ENCODE measurements around the gene F8.
"Not testable (repeated sequence)": the region's sequence is repeated elsewhere in the genome, so short reads cannot be mapped to it uniquely, and the experiment has no call there.

F8 gene

DNA sequence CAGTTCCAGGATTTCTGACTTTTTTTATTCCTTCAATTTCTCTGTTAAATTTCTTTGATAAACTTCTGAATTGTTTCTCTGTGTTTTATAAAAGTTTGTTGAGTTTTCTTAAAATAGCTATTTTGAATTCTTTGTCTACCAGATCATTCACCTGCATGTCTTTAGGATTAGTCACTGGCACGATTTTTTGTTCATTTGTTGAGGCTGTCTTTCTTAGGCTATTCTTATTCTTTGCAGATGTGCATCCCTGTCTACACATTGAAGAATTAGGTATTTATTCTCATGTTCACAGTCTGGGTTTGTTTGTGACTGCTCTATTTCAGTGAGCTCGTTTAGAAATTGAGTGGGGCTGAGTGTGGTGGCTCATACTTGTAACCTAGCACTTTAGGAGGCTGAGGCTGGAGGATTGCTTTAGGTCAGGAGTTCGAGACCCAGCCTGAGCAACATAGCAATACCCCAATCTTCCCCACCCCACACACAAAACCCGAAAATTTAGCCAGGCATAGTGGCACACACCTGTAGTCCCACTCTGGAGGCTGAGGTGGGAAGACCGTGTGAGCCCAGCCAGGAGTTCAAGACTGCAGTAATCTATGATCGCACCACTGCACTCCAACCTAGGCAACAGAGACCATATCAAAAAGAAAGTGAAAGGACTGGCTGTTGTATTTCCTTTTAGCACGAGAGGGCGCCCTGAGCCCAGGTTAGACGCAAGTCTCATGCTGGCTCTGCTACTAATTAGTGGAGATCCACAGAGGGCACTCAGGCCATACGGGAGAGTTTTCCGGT lies 42.0 kb downstream of the F8 start:
- peak; percentile 72 for FAIRE-seq

DNA sequence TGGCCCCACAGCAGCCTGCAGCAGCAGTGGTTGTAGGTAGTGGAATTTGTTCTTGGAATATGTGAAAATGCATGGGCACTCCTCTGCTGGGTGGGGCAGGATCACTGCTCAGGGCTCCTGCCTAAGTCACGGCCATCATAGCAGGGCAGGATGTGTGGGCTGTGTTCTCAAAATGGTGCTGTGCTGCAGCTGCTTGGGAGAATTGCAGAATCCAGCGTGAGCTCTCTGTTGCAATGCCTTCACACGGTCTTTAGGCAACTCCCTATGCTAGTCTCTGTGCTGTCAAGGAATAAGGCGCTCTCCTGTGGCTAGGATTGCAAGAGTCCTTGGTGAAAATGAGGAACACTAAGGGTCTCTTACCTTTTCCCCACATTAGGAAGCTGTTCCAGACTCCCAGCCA lies 42.9 kb downstream of the F8 start:
- no peak for FAIRE-seq

DNA sequence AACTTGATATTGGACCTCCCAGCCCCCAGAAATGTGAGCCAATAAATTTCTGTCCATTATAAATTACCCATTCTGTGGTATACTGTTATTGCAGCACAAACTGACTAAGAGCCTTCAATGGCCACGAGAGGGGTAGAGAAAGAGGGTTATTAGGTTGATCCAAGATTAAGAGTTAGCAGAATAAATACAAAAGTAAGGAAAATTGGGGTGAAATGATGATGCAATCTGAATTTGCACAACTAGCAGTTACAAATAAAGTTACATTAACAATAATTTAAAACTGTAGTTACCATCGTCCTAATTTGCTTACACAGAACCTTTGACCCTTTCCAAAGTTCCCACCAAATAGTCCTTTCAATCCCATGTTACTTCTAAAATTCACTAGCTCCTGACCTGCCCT lies 54.2 kb downstream of the F8 start:
- FAIRE-seq = no peak

DNA sequence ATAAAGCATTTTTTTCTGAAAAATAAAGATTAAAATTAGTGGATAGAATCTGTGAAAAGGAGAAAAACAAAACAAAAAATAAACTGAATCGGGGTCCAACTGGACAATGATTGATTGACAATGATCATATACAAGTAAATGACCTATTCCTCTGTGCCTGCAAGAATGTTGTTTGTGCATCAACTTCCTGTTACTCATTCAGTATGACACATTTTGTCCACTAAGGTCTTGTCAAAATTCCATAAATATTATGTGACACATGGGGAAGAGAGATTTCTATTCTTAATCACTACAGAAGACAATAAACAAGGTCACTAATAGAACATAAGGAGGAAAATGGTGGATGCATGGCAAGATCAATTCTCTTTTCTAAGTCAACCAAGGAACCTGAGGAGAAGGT lies 54.9 kb downstream of the F8 start:
- no peak for FAIRE-seq

DNA sequence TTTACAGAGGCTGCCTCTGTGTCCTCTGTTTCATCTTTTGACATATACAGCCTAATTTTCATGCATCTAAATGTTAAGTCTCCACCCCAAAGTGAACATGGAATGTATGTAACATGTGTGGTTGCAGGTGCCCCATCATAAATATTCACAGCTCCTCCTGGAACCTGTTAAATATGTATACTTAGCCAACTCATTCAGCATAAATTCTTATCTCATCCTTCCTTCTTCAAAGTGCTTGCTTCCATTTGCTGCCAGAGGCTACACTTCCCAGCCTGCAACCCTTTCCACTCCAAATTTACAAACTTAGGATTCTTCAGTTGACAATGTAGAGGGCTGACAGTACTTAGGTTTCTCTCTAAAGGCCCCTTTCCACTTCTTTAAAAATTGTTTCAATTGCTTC lies 60.6 kb downstream of the F8 start:
- FAIRE-seq = no peak

DNA sequence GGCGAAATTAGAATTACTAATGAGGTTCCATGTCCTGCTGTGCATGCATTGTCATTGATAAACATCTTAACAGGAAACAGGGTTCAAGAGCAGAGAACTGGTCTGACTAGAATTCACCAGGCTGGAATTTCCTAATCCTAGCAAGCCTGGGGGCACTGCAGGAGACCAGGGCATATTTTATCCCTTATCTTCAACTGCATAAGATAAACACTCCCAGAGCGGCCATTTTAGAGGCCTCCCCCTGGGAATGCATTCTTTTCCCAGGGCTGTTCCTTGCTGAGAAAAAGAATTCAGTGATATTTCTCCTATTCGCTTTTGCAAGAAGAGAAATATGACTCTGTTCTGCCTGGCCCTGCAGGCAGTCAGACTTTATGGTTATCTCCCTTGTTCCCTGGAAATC lies 66.7 kb downstream of the F8 start:
- not testable (repeated sequence) for FAIRE-seq

DNA sequence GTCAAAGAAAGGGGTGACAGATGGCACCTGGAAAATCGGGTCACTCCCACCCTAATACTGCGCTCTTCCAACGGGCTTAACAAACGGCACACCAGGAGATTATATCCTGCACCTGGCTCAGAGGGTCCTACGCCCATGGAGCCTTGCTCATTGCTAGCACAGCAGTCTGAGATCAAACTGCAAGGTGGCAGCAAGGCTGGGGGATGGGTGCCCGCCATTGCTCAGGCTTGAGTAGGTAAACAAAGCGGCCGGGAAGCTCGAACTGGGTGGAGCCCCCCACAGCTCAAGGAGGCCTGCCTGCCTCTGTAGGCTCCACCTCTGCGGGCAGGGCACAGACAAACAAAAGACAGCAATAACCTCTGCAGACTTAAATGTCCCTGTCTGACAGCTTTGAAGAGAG lies 83.3 kb downstream of the F8 start:
- not testable (repeated sequence) for FAIRE-seq

DNA sequence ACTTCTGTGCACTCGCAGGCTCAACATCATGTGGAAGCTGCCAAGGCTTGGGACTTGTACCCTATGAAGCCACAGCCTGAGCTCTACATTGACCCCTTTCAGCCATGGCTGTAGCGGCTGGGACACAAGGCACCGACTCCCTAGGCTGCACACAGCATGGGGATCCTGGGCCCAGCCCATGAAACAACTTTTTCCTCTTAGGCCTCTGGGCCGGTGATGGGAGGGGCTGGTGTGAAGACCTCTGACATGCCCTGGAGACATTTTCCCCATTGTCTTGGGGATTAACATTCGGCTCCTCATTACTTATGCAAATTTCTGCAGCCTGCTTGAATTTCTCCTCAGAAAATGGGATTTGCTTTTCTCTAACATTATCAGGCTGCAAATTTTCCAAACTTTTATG lies 97.8 kb downstream of the F8 start:
- FAIRE-seq = not testable (repeated sequence)

DNA sequence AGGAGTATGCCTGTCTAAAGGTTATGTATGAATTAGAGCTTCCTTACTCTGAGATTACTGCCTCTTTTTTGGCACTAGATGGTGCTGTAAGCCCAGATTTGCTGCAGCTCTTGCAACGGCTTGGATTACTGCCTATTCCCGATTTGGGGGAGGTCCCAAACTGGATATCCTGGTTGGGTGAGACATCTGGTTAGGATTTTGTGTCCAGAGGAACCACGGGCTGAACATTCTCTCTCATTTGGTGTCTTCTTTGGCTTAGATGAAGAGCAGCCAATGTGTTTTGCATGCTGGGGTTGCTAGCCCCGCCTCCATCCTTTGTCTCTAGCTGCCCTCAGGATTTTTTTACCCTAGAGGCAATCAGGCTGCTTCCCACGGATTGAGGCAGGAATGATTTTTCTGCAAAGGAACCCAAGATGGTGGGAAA lies 104.5 kb downstream of the F8 start:
- peak; percentile 79 for FAIRE-seq

DNA sequence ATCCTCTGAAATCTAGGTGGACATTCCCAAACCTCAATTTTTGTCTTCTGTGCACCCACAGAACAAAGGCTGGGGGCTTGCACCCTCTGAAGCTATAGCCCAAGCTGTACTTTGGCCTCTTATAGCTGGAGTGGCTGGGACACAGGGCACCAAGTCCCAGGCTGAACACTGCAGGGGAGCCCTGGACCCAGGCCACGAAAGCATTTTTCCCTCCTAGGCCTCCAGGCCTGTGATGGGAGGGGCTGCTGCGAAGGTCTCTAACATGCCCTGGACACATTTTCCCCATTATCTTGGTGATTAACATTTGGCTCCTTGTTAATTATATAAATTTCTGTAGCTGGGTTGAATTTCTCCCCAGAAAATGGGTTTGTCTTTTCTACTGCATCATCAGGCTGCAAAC lies 108.5 kb downstream of the F8 start:
- FAIRE-seq = no peak

DNA sequence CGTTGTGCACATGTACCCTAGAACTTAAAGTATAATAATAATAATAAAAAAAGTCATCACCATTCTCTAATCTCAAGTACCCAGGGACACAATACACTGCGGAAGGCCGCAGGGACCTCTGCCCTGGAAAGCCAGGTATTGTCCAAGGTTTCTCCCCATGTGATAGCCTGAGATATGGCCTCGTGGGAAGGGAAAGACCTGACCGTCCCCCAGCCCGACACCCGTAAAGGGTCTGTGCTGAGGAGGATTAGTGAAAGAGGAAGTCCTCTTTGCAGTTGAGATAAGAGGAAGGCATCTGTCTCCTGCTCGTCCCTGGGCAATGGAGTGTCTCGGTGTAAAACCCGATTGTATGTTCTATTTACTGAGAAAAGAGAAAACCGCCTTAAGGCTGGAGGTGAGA lies 112.0 kb downstream of the F8 start:
- not testable (repeated sequence) for FAIRE-seq

DNA sequence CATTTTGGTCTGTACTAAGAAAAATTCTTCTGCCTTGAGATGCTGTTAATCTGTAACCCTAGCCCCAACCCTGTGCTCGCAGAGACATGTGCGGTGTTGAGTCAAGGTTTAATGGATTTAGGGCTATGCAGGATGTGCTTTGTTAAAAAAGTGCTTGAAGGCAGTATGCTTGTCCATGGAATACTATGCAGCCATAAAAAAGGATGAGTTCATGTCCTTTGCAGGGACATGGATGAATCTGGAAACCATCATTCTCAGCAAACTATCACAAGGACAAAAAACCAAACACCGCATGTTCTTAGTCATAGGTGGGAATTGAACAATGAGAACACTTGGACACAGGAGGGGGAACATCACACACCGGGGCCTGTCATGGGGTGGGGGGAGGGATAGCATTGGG lies 112.5 kb downstream of the F8 start:
- not testable (repeated sequence) for FAIRE-seq

DNA sequence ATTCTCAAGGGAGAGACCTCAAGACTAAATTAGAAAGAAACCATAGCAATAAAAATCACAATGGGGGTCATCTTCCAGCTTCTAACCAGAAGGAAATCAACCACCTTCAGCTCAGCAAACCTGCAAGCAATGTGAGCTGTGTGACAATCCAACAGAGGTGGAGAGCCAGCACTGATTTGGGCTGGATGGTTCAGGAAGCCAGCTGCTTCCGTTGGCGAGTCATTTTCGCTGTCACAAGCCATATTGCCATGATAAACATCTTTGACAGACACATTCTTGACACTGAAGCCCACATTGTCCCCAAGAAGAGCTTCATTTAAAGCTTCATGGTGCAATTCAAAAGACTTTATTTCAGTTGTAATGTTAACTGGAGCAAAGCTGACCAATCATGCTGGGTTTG lies 113.7 kb downstream of the F8 start:
- no peak for FAIRE-seq

DNA sequence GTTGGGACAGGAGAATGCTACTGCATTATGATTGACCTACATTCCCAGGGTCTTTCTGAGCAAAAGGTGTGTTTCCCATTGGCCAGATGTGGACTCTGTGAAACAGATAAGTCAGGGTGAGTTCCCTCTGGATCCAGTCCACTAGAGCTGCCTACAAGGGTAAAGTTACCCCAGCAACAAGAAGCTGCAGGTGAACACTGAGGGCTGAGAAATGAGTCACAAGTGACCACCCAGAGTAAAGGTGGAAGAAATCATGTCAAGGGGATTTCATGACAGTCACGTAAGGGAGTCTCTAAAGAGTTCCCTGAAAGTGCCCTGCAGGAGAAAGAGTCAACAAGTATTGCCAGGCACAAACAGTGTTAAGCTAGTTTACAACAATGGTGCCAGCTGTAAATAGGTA lies 120.1 kb downstream of the F8 start:
- FAIRE-seq = no peak

DNA sequence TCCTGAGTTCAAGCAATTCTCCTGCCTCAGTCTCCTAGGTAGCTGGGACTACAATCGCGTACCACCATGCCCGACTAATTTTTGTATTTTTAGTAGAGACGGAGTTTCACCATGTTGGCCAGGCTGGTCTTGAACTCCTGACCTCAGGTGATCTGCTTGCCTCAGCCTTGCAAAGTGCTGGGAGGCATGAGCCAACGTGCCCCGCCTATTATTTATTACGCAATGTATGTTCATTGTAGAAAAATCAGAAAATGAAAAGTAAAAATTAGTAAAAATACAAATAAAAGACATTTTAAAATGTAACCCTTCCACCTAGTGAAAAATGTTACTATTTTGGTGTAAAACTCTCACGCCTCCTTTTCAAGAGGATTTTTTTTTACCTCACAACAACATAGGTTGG lies 122.2 kb downstream of the F8 start:
- no peak for FAIRE-seq

DNA sequence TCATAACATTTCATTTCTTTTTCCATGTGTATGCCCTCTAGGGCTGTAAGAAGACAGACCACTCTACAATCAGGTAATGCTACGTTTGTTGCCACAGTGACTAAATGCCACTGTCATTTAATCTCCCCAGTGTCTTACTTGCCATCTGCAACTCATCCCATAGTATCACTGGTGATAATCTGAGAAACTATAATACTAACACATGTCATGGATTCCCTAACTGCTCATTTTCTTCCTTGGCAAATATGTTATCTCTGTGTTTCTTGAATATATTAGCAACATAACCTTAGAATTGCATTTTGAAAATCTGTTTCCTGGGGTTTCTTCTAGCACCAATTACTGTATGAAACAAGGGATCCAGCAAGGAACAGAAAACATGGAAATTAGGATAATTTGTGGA lies 130.2 kb downstream of the F8 start:
- no peak for FAIRE-seq

DNA sequence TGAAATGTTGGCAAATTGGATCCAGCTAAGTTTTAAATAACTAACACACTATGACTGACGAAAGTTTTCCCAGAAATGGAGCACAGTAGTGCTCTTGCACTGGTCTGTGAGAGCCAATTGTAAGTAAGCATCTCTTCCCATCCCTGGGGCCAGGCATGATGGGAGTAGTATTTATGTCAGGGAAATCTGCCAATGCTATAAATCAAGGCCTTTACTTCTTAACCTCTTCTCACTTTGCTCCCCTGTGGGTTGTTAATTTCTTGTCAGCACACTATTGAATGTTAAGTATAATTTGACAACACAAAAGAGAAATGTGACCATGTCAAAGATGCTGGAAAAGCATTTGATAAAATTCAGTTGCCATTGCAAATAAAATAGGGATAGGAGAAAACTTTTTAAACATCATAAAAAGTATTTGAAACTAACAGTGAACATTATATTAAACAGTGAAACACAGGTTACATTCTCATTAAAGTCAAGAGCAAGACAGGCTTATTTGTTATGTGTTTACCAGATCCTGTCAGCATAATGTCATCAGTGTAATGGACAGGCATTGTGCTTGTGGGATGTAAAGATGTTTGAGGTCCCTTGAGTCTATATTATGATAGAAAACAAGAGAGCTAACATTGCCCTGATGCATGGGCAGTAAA lies 131.4 kb downstream of the F8 start:
- FAIRE-seq = no peak

DNA sequence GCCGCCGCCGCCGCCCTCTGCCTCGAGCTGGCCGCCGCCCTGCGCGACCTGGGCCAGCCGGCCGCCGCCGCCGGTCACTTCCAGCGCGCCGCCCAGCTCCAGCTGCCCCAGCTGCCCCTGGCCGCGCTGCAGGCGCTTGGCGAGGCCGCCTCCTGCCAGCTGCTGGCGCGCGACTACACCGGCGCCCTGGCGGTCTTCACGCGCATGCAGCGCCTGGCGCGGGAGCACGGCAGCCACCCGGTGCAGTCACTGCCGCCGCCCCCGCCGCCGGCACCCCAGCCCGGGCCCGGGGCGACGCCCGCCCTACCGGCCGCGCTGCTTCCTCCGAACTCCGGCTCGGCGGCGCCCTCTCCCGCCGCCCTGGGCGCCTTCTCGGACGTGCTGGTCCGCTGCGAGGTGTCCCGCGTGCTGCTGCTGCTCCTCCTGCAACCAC lies 135.7 kb downstream of the F8 start:
- not testable (repeated sequence) for FAIRE-seq

DNA sequence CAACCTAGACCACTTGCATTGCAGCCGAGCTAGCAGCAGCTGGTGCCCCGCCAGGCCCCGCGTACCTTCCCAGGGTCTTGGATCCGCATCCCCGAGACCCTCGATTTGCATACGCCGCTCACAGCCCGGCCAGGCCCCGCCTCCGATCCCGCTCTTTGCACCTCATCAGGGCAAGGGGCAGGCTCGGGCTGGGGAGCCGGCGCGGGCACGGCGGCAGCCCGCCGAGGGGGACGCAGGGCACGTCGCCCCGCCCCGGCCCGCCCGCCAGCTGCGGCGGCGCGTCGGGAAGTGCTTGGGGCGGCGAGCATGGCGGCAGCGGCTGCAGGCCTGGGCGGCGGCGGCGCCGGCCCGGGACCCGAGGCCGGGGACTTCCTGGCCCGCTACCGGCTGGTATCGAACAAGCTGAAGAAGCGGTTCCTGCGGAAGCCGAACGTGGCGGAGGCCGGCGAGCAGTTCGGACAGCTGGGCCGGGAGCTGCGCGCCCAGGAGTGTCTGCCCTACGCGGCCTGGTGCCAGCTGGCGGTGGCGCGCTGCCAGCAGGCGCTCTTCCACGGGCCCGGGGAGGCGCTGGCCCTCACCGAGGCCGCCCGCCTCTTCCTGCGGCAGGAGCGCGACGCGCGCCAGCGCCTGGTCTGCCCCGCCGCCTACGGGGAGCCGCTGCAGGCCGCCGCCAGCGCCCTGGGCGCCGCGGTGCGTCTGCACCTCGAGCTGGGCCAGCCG lies 136.3 kb downstream of the F8 start, which contains the start of gene F8A1:
F8A1 (plus strand) TSS at position 287 of the 720 bp plus-strand sequence; CDS start at position 307, 20 bp downstream.
- not testable (repeated sequence) for FAIRE-seq

DNA sequence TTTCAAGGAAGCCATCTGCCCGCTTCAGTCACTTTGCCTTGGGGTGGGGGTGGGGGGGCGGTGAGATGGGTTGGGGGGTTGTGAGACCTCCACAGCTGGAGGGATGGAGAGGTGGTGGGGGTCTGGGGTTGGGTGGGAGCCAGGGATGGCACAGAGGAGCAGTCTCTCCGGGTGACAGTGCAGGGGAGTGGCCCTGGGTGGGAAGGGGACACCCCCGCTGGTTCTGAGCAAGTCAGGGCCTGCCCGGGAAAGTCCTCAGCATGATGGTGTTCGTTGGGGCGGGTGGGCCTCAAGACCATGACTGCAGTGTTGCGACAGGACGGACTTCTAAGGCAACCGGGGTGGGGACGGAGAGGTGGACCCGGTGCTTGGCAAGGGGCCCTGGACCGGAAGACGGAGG lies 137.0 kb downstream of the F8 start:
- FAIRE-seq = not testable (repeated sequence)

DNA sequence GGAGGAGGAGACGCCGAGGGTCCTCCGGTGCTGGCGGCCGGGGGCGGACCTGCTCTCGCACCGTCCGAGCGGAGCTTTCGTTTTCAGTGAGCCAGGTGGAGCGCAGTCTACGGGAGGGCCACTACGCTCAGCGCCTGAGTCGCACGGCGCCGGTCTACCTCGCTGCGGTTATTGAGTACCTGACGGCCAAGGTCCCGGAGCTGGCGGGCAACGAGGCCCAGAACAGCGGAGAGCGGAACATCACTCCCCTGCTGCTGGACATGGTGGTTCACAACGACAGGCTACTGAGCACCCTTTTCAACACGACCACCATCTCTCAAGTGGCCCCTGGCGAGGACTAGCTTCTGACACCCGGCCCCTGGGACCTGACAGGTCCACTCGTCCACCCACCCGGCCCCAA lies 137.5 kb downstream of the F8 start:
- not testable (repeated sequence) for FAIRE-seq

DNA sequence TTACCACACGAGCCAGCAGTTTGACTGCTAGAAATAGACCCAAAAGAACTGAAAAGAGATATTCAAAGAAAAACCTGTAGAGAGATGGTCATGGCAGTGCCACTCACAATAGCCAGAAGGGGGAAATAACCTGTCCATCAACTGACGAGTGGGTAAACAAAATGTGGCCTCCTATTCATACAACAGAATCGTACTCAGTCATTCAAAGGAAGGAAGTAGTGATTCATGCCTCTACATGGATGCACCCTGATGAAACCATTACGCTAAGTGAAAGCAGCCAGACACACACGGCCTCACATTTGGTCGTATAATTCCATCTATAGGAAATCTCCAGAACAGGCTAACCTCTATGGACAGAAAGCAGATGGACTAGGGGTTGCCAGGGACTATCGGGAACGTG lies 138.5 kb downstream of the F8 start:
- FAIRE-seq = not testable (repeated sequence)

DNA sequence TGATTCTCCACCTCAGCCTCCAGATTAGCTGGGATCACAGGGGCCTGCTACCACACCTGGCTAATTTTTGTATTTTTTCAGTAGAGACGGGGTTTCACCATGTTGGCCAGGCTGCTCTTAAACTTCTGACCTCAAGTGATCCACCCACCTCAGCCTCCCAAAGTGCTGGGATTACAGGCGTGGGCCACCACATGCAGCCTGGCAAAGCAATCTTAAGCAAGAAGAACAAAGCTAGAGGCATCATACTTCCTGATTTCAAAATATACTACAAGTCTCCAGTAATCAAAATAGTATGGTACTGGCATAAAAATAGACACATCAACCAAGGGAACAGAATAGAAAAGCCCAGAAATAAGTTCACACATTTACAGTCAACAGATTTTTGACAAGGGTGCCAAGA lies 149.2 kb downstream of the F8 start:
- FAIRE-seq = no peak

DNA sequence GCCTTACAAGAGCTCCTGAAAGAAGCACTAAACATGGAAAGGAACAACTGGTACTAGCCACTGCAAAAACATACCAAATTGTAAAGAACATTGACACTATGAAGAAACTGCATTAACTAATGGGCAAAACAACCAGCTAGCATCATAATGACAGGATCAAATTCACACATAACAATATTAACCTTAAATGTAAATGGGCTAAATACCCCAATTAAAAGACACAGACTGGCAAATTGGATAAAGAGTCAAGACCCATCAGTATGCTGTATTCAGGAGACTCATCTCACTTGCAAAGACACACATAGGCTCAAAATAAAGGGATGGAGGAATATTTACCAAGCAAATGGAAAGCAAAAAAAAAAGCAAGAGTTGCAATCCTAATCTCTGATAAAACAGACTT lies 154.0 kb downstream of the F8 start:
- FAIRE-seq = not testable (repeated sequence)

All from A204.1 (cell line).